ENCODE measurements around the gene PLEKHM3. TPM values are rescaled to one million over a fixed set of nuclear protein-coding genes. Genes with fewer than 3 reads are reported as not detected.

PLEKHM3 gene
- polyA plus RNA-seq, 1 experiment: 5.8 TPM

DNA sequence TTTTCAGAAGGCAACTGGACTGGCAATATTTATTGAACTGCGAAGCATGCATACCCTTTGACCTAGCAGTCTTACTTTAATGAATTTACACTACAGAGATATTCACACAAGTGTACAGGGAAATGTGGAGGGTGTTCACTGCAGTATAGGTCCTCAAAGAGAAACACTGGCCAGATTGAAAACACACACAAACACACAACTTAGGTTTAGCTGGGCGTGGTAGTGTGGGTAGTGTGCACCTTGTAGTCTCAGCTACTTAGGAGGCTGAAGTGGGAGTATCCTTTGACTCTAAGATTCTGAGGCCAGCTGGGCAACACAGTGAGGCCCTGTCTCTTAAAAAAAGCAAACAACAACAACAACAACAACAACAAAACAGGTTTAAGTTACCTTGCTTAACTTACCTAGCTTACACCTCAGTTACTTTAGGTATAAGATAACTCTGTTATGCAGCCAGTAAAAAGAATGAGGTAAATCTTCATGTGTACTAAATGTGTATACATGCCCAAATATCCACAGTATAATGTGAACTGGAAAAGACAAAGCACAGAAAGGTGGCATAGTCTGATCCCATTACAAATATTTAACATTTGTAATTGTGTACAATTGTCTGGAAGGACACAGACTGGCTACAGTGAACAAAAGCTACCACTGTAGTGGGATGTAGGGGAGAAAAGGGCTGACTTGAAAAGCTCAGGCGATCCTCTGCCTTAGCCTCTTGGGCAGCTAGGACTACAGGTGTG is 149.7 kb downstream of the PLEKHM3 start:
- no peak for DNase-seq (ENCODE audit: low read depth)
- H3K27me3 ChIP-seq (ENCODE audit: control insufficient read depth, insufficient read depth, low read length): no peaks in the 10 kb centered on the region
- ChIA-PET CTCF (no interaction called here), POLR2A (no interaction called here)
- H3K36me3 ChIP-seq (ENCODE audit: control insufficient read depth, insufficient read depth, low read length): no peaks in the 10 kb centered on the region
- no peak overlapping the region for H3K4me3 ChIP-seq (ENCODE audit: low read depth, low read length)
- TF ChIP-seq, protein P1, sequence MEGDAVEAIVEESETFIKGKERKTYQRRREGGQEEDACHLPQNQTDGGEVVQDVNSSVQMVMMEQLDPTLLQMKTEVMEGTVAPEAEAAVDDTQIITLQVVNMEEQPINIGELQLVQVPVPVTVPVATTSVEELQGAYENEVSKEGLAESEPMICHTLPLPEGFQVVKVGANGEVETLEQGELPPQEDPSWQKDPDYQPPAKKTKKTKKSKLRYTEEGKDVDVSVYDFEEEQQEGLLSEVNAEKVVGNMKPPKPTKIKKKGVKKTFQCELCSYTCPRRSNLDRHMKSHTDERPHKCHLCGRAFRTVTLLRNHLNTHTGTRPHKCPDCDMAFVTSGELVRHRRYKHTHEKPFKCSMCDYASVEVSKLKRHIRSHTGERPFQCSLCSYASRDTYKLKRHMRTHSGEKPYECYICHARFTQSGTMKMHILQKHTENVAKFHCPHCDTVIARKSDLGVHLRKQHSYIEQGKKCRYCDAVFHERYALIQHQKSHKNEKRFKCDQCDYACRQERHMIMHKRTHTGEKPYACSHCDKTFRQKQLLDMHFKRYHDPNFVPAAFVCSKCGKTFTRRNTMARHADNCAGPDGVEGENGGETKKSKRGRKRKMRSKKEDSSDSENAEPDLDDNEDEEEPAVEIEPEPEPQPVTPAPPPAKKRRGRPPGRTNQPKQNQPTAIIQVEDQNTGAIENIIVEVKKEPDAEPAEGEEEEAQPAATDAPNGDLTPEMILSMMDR (IDR thresholded peaks at IDR 0.05; ENCODE audit: insufficient read depth, low read depth, low read length): no peak

- ChIA-PET POLR2A (no interaction called here), CTCF (no interaction called here)
- Histone ChIP-seq H3K27me3 (ENCODE audit: control insufficient read depth, insufficient read depth, low read length) (no peaks in the 10 kb centered on the region), H3K4me3 (ENCODE audit: low read depth, low read length) (no peak overlapping the region), H3K36me3 (ENCODE audit: control insufficient read depth, insufficient read depth, low read length) (no peaks in the 10 kb centered on the region)
- TF ChIP-seq, protein P1 (IDR thresholded peaks at IDR 0.05; ENCODE audit: insufficient read depth, low read depth, low read length): no peak
- DNase-seq (ENCODE audit: low read depth): no peak
Measured at GRCh38 chr2:207873794-207874193, 151.5 kb downstream of the PLEKHM3 start.

GRCh38 chr2:207871911-207872310 is 153.4 kb downstream of the PLEKHM3 start:
- no peaks in the 10 kb centered on the region for H3K36me3 ChIP-seq (ENCODE audit: control insufficient read depth, insufficient read depth, low read length)
- TF ChIP-seq, protein P1 (IDR thresholded peaks at IDR 0.05; ENCODE audit: insufficient read depth, low read depth, low read length): no peak
- ChIA-PET CTCF (interaction anchor here (0.9 to 1.3 kb wide), 4 partner anchors 9 to 173 kb away, joined by 3 to 5 read pairs (median 3); no protein-coding TSS in a partner anchor), POLR2A (no interaction called here)
- H3K27me3 ChIP-seq (ENCODE audit: control insufficient read depth, insufficient read depth, low read length): no peaks in the 10 kb centered on the region
- DNase-seq (ENCODE audit: low read depth): no peak
- H3K4me3 ChIP-seq (ENCODE audit: low read depth, low read length): no peak overlapping the region

- no peak overlapping the region for H3K4me3 ChIP-seq (ENCODE audit: low read depth, low read length)
- H3K27me3 ChIP-seq (ENCODE audit: control insufficient read depth, insufficient read depth, low read length): no peaks in the 10 kb centered on the region
- TF ChIP-seq, protein P1 (IDR thresholded peaks at IDR 0.05; ENCODE audit: insufficient read depth, low read depth, low read length): no peak
- no peaks in the 10 kb centered on the region for H3K36me3 ChIP-seq (ENCODE audit: control insufficient read depth, insufficient read depth, low read length)
- ChIA-PET POLR2A (no interaction called here), CTCF (interaction anchor here (0.9 to 1.1 kb wide), 4 partner anchors 8 to 174 kb away, joined by 3 to 5 read pairs (median 3); no protein-coding TSS in a partner anchor)
- DNase-seq (ENCODE audit: low read depth): no peak
Measured at GRCh38 chr2:207871506-207871905, 153.8 kb downstream of the PLEKHM3 start.

DNA sequence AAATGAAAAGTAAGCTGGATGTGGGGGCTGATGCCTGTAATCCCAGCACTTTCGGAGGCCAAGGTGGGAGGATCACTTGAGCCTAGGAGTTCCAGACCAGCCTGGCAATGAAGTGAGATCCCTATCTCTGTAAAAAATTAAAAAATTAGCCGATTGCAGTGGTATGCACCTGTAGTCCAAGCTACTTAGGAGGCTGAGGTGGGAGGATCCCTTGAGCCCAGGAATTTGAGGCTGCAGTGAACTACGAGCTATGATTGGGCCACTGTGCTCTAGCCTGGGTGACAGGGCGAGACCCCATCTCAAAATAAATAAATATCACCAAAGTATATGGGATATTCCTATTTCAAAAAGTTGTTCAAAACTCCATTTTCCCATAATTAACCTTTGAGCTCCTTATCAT is 154.5 kb downstream of the PLEKHM3 start:
- no peak for DNase-seq (ENCODE audit: low read depth)
- ChIA-PET POLR2A (no interaction called here), CTCF (interaction anchor here (1.1 to 1.4 kb wide), 3 partner anchors 8 to 170 kb away, joined by 3 to 5 read pairs (median 4); no protein-coding TSS in a partner anchor)
- TF ChIP-seq, protein P1 (IDR thresholded peaks at IDR 0.05; ENCODE audit: insufficient read depth, low read depth, low read length): no peak
- Histone ChIP-seq H3K36me3 (ENCODE audit: control insufficient read depth, insufficient read depth, low read length) (no peaks in the 10 kb centered on the region), H3K4me3 (ENCODE audit: low read depth, low read length) (no peak overlapping the region), H3K27me3 (ENCODE audit: control insufficient read depth, insufficient read depth, low read length) (no peaks in the 10 kb centered on the region)
